ENCODE results near the gene NFYB.

DNA sequence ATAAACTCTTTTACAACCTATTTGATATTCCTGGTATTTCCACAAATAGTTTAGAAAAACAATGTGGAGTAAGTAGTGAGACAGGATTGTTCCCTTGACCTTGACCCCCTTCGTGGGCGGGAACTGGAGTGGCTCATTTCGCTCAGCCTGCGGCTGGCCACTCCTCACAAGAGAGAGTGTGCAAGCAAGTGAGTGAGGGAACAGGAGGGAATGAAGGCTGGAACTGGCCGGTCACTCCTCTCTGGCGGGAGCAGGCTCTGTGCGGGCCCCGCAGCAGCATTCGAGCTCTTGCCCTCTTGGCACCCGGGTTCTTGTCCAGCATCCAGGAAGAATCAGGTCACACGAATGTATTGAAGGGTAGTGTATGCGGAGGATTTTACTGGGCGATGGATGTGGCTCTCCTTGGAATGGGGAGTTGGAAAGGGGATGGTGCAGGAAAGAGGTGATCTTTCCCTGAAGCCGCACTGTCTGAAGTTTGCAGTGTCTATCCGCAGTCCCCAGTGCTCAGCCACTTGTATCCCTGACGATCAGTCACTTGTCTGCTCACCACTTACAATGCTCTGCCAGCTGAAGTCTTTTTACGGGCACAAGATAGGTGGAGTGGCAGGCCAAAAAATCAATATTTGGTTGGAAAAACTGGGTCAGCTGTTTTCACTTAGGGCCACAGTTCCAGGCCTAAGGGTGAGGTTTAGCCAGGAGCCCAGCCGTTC lies 49.6 kb upstream of the NFYB start:
- TF ChIP-seq CTCF (IDR thresholded peaks at IDR 0.05) (no peak), EZH2 (IDR thresholded peaks at IDR 0.05; ENCODE audit: borderline replicate concordance, insufficient read depth, low read depth, low read length, poor library complexity, severe bottlenecking) (no peak)

Data from B cell (primary cell).